ENCODE data around the gene HS6ST3.

HS6ST3 gene

DNA sequence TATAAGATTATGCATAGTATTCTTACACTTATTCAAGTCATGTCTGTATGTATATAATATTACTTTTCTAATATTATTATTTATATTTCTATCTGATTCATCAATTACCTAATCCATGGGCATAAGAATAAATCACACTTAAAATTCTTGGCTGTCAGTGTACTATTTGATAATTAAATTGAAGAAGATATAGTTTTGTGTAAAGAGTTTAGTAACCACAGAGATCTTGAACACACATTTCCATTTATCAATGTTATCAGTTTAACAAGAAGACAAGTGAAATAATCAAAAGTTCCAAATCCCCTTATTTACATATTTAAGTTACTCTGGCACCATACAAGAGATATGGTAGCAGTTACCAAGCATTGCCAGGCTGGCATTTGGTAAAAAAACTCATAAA lies 659.9 kb downstream of the HS6ST3 start:
- Histone ChIP-seq H3K9ac (ENCODE audit: low read length) (no peak overlapping the region), H3K27me3 (ENCODE audit: insufficient read depth, low read length) (no peaks in the 10 kb centered on the region), H3K4me3 (ENCODE audit: low read depth, low read length, poor library complexity, severe bottlenecking) (no peak overlapping the region), H3K9me3 (ENCODE audit: low read length) (no peaks in the 10 kb centered on the region), H2AFZ (ENCODE audit: low read length) (no peak overlapping the region), H3K36me3 (ENCODE audit: insufficient read depth, low read length) (no peaks in the 10 kb centered on the region), H3K9me2 (ENCODE audit: low read depth, low read length) (0 out of 2 replicates have a peak, but pooled peaks cover 4% of the 10 kb centered on the region), H3K79me2 (ENCODE audit: insufficient read depth, low read length) (no peaks in the 10 kb centered on the region), H3F3A (ENCODE audit: insufficient read depth, low read length) (no peaks in the 10 kb centered on the region), H3K4me2 (ENCODE audit: low read length) (no peak overlapping the region), H4K20me1 (ENCODE audit: insufficient read depth, low read length) (no peaks in the 10 kb centered on the region), H3K4me1 (ENCODE audit: insufficient read depth, low read length, severe bottlenecking) (no peaks in the 10 kb centered on the region), H3K27ac (ENCODE audit: low read depth, low read length, poor library complexity, severe bottlenecking) (no peak overlapping the region)
- TF ChIP-seq, protein P1, sequence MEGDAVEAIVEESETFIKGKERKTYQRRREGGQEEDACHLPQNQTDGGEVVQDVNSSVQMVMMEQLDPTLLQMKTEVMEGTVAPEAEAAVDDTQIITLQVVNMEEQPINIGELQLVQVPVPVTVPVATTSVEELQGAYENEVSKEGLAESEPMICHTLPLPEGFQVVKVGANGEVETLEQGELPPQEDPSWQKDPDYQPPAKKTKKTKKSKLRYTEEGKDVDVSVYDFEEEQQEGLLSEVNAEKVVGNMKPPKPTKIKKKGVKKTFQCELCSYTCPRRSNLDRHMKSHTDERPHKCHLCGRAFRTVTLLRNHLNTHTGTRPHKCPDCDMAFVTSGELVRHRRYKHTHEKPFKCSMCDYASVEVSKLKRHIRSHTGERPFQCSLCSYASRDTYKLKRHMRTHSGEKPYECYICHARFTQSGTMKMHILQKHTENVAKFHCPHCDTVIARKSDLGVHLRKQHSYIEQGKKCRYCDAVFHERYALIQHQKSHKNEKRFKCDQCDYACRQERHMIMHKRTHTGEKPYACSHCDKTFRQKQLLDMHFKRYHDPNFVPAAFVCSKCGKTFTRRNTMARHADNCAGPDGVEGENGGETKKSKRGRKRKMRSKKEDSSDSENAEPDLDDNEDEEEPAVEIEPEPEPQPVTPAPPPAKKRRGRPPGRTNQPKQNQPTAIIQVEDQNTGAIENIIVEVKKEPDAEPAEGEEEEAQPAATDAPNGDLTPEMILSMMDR (IDR thresholded peaks at IDR 0.05; ENCODE audit: low read length), result no peak
- no peak for TF ChIP-seq EZH2 (IDR thresholded peaks at IDR 0.05; ENCODE audit: borderline replicate concordance, low read length)

DNA sequence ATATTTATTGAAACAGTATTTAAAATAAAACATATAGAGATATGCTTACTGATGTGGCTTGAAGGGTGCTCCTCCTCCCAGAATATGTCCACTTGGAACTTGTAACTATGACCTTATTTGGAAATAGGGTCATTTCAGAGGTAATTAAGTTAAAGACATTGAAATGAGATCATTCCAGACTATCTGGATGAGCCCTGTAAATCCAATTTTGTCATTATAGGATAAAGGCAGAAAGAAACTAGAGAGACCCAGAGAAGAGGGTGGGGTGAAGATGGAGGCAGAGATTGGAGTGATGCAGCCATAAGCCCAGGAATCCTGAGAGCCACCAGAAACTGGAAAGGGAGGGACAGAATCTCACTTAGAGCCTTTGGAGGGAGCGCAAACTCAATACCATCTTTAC lies 661.2 kb downstream of the HS6ST3 start:
- Histone ChIP-seq H3K36me3 (ENCODE audit: insufficient read depth, low read length) (no peaks in the 10 kb centered on the region), H3F3A (ENCODE audit: insufficient read depth, low read length) (no peaks in the 10 kb centered on the region), H3K9me3 (ENCODE audit: low read length) (no peaks in the 10 kb centered on the region), H3K4me2 (ENCODE audit: low read length) (no peak overlapping the region), H4K20me1 (ENCODE audit: insufficient read depth, low read length) (no peaks in the 10 kb centered on the region), H3K79me2 (ENCODE audit: insufficient read depth, low read length) (no peaks in the 10 kb centered on the region), H3K4me1 (ENCODE audit: insufficient read depth, low read length, severe bottlenecking) (no peaks in the 10 kb centered on the region), H3K27ac (ENCODE audit: low read depth, low read length, poor library complexity, severe bottlenecking) (no peak overlapping the region), H3K27me3 (ENCODE audit: insufficient read depth, low read length) (no peaks in the 10 kb centered on the region), H3K4me3 (ENCODE audit: low read depth, low read length, poor library complexity, severe bottlenecking) (no peak overlapping the region), H2AFZ (ENCODE audit: low read length) (no peak overlapping the region), H3K9ac (ENCODE audit: low read length) (no peak overlapping the region), H3K9me2 (ENCODE audit: low read depth, low read length) (0 out of 2 replicates have a peak, but pooled peaks cover 4% of the 10 kb centered on the region)
- TF ChIP-seq, protein P1 (IDR thresholded peaks at IDR 0.05; ENCODE audit: low read length), result no peak
- TF ChIP-seq EZH2 (IDR thresholded peaks at IDR 0.05; ENCODE audit: borderline replicate concordance, low read length), result no peak

DNA sequence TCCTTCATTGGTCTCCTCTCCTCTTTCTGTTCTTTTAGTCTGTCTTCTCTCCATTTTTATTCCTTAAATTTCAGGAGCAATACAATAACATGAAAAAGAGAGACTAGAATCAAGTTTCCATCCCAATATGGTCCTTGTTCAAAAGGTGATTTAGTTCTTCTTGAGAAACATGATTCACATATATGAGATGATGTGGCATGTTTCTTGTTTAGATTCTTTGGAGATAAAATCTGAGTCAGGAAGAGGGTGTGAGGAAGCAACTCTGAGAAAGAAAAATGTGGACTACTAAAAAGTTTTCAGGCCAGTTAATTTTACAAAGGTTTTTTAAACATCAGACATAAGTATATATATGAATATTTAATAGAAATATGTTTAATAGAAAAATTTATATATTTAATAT lies 673.0 kb downstream of the HS6ST3 start:
- Histone ChIP-seq H2AFZ (ENCODE audit: low read length) (no peak overlapping the region), H4K20me1 (ENCODE audit: insufficient read depth, low read length) (no peaks in the 10 kb centered on the region; the same call in 1 of the 2 replicates)
- TF ChIP-seq, protein P1 (IDR thresholded peaks at IDR 0.05; ENCODE audit: low read length), result no peak
- TF ChIP-seq EZH2 (IDR thresholded peaks at IDR 0.05; ENCODE audit: borderline replicate concordance, low read length), result no peak

More for the DNA sequence above, 673.0 kb downstream of the HS6ST3 start:
- Histone ChIP-seq H3K9ac (ENCODE audit: low read length) (no peak overlapping the region), H3K79me2 (ENCODE audit: insufficient read depth, low read length) (no peaks in the 10 kb centered on the region), H3K4me3 (ENCODE audit: low read depth, low read length, poor library complexity, severe bottlenecking) (no peak overlapping the region), H3K4me1 (ENCODE audit: insufficient read depth, low read length, severe bottlenecking) (no peaks in the 10 kb centered on the region), H3K36me3 (ENCODE audit: insufficient read depth, low read length) (no peaks in the 10 kb centered on the region), H3K4me2 (ENCODE audit: low read length) (no peak overlapping the region), H3K9me3 (ENCODE audit: low read length) (no peaks in the 10 kb centered on the region), H3F3A (ENCODE audit: insufficient read depth, low read length) (no peaks in the 10 kb centered on the region), H3K27me3 (ENCODE audit: insufficient read depth, low read length) (no peaks in the 10 kb centered on the region), H3K27ac (ENCODE audit: low read depth, low read length, poor library complexity, severe bottlenecking) (no peak overlapping the region), H3K9me2 (ENCODE audit: low read depth, low read length) (0 out of 2 replicates have a peak, but pooled peaks cover 4% of the 10 kb centered on the region)

Measured in OCI-LY1 (cell line).